Neural crest cell (in vitro differentiated cells): Measurements from ENCODE around the gene CNOT6. TPM values are rescaled to one million over a fixed set of nuclear protein-coding genes. Genes with fewer than 3 reads are reported as not detected.

Experiments used
- DNase-seq: peaks from one replicate; pipeline ENCODE4 v3.0.0; 2021; ENCODE audit warnings: low read depth, mixed read lengths, low spot score
- H3K27ac Mint-ChIP-seq: one replicate; pipeline ENCODE4 v1.8.0; 2021; ENCODE audit warnings: mild to moderate bottlenecking, mixed read lengths; ENCODE audit not compliant: unreplicated experiment
- H3K27me3 Mint-ChIP-seq: 2 replicates; pipeline ENCODE4 v1.8.0; 2021; ENCODE audit warnings: low read depth, mild to moderate bottlenecking, mixed read lengths
- H3K36me3 Mint-ChIP-seq: 2 replicates; pipeline ENCODE4 v1.8.0; 2021; ENCODE audit warnings: low read depth, mild to moderate bottlenecking, mixed read lengths
- H3K4me1 Mint-ChIP-seq: 2 replicates; pipeline ENCODE4 v1.8.0; 2021; ENCODE audit warnings: mixed read lengths
- H3K4me3 Mint-ChIP-seq: one replicate; pipeline ENCODE4 v1.8.0; 2021; ENCODE audit warnings: mild to moderate bottlenecking, mixed read lengths
- H3K9me3 Mint-ChIP-seq: 2 replicates; pipeline ENCODE4 v1.8.0; 2021; ENCODE audit warnings: mixed read lengths
- total RNA-seq: library from RNA; stranded (reverse); gene quantifications from 2 replicates; pipeline ENCODE4 v1.2.1, GENCODE V29; 2021
- TF ChIP-seq, protein P1 (sequence below): fragments of 200-600 bp; sonication (generic); conservative IDR thresholded peaks from 2 replicates; pipeline ENCODE4 v1.5.0; 2021; ENCODE audit warnings: antibody characterized with exemption, mild to moderate bottlenecking

Gene CNOT6
- total RNA-seq, 1 donor from 2014 or later: 75.7 TPM

DNA sequence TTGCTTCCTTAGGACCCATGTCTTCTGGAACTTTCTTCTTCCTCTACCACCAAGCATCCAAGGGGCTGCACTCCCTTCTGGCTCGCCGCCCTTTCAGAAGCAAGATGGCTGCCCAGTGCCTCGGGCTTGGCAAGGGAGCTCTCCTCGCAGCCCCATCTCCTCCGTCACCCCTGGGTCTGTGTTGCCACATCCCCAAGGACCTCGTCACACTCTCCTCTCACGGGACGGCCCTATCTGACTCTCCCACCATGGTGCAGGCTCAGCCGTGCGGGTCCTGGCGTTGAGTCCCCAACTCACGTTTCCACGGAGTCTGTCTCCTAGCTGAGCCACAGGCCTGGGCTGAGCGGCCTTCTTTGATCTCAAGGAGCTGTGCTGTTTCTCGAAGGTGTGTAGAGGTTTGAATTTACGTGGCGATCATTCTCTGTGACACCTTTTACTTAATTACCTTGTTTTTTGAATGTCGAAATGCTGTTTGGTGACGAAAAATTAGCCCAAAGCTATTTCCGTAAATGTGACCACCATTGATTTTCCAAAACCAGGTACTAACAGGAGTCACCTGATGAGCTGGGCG is 112.1 kb downstream of the CNOT6 start:
- no peak for DNase-seq
- Mint-ChIP-seq H3K4me3 (no peak overlapping the region), H3K9me3 (no peaks in the 10 kb centered on the region), H3K36me3 (no peaks in the 10 kb centered on the region), H3K27me3 (no peaks in the 10 kb centered on the region), H3K4me1 (peaks cover 11% of the 10 kb centered on the region), H3K27ac (no peak overlapping the region)
- TF ChIP-seq, protein P1, sequence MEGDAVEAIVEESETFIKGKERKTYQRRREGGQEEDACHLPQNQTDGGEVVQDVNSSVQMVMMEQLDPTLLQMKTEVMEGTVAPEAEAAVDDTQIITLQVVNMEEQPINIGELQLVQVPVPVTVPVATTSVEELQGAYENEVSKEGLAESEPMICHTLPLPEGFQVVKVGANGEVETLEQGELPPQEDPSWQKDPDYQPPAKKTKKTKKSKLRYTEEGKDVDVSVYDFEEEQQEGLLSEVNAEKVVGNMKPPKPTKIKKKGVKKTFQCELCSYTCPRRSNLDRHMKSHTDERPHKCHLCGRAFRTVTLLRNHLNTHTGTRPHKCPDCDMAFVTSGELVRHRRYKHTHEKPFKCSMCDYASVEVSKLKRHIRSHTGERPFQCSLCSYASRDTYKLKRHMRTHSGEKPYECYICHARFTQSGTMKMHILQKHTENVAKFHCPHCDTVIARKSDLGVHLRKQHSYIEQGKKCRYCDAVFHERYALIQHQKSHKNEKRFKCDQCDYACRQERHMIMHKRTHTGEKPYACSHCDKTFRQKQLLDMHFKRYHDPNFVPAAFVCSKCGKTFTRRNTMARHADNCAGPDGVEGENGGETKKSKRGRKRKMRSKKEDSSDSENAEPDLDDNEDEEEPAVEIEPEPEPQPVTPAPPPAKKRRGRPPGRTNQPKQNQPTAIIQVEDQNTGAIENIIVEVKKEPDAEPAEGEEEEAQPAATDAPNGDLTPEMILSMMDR: no peak

DNA sequence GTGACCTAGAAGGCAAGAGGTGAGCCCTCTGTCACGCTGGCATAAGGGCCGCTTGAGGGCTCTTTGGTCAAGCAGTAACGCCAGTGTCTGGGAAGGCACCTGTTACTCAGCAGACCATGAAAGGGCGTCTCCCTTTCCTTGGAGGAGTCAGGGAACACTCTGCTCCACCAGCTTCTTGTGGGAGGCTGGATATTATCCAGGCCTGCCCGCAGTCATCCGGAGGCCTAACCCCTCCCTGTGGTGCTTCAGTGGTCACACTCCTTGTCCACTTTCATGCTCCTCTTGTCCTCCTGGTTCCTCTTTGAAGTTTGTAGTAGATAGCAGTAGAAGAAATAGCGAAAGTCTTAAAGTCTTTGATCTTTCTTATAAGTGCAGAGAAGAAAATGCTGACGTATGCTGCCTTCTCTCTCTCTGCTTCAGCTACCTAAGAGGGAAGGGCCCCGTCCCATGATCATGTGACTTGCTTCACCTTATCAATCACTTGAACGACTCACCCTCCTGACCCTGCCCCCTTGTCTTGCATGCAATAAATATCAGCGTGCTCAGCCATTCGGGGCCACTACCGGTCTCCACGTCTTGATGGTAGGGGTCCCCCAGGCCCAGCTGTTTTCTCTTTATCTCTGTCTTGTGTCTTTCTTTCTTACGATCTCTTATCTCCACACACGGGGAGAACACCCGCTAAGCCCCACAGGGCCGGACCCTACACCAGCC is 113.8 kb downstream of the CNOT6 start:
- TF ChIP-seq, protein P1: no peak
- no peak overlapping the region for H3K27ac Mint-ChIP-seq
- H3K9me3 Mint-ChIP-seq: no peaks in the 10 kb centered on the region
- no peak for DNase-seq
- no peaks in the 10 kb centered on the region for H3K27me3 Mint-ChIP-seq
- no peaks in the 10 kb centered on the region for H3K36me3 Mint-ChIP-seq
- no peak overlapping the region for H3K4me3 Mint-ChIP-seq
- peaks cover 11% of the 10 kb centered on the region for H3K4me1 Mint-ChIP-seq

DNA sequence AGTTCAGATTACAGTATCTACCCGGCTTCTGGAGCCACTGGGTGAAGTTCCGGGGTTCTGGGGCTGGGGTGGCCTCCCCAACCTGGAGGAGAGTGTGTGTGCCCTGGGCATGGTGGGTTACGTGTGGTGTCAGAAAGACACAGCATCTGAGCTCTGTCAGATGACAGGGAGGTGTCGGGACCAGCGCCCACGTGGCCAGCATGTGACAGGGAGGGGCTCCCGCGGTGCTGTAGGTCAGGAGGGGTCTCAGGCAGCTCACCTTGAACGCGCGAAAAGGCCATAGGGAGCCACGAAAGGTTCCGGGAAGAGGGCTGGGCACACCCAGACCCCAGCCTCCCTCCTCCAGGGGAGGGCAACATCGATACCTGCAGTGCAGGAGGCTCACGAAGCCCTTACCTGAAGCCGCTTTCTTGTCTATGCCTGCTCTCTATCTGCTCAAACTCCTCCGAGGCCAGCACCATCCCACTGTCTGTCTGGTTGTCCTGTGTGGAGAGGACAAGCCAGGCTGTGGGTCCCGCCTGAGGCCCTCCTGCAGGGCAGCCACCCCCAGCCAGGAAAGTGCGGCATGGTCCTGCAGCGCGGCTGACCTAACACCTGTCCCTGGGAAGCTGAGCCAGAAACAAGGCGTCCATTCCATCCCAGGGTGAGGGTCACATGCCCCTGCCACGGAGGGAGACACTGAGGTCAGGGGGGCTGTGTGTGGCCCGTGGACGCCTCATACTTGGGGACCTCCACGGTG is 114.6 kb downstream of the CNOT6 start:
- H3K4me1 Mint-ChIP-seq: peaks cover 11% of the 10 kb centered on the region
- H3K27me3 Mint-ChIP-seq: no peaks in the 10 kb centered on the region
- H3K36me3 Mint-ChIP-seq: no peaks in the 10 kb centered on the region
- H3K9me3 Mint-ChIP-seq: no peaks in the 10 kb centered on the region
- no peak overlapping the region for H3K27ac Mint-ChIP-seq
- no peak for DNase-seq
- TF ChIP-seq, protein P1: no peak
- no peak overlapping the region for H3K4me3 Mint-ChIP-seq

DNA sequence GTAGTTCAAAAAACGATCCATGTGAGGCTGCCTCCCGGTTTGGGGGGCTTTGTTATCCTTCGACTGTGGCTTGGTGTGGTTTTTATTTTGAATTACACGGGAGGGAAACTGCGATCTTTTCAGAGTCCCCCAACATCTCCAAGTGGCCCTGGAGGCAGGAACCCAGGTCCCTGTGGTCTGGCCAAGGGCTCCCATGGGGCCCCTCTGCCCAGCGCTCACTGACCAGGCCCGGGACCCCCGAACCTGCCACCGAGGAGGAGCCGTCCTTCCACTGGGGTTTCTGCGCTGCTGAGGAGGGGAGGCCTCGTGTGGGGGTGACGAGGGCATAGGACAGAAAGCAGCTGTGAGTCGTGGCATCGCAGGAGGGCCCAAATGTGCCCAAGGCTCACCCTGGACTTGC is 115.2 kb downstream of the CNOT6 start:
- Mint-ChIP-seq H3K27ac (no peak overlapping the region), H3K4me3 (no peak overlapping the region), H3K27me3 (no peaks in the 10 kb centered on the region), H3K4me1 (peaks cover 8% of the 10 kb centered on the region), H3K9me3 (no peaks in the 10 kb centered on the region), H3K36me3 (no peaks in the 10 kb centered on the region)
- TF ChIP-seq, protein P1: no peak
- DNase-seq: no peak

DNA sequence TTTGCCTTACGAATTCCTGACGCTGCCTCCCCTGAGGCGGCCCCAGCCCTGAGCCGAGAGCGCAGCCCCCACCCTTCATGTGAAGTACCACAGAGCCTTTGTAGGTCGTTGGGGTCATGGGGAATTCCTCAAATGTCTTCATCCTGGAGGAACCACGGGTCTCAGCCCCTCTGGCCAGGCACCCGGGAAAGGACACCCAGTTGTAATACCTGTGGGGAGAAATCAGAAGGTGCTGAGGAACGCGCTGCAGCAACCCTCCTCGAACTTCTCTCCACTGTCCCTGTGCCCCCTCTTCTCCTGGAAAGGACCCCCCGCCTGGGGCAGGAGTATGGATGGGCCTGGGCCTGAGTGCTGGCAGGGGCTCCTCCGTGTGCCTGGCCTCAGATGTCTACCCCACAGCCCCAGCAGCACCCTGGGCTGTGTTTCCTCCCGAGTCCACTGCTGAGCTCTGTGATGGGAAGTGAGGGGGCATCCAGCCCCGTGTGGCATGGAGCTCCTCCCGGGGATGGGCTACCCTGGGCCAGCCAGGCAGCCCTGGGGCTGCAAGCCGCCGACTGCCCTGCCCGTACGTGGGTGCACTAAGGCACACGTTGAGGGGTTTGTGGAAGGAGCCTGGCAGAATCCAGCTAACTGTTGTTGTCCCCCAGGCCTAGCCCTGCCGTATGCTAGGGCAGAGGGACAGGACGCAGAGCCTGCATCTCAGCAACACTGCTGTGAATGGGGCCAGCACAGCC is 115.8 kb downstream of the CNOT6 start:
- peaks cover 7% of the 10 kb centered on the region for H3K4me1 Mint-ChIP-seq
- H3K4me3 Mint-ChIP-seq: no peak overlapping the region
- DNase-seq: no peak
- H3K9me3 Mint-ChIP-seq: no peaks in the 10 kb centered on the region
- H3K36me3 Mint-ChIP-seq: no peaks in the 10 kb centered on the region
- no peaks in the 10 kb centered on the region for H3K27me3 Mint-ChIP-seq
- TF ChIP-seq, protein P1: no peak
- no peak overlapping the region for H3K27ac Mint-ChIP-seq
